BLaER1 (cell line): Measurements from ENCODE around the gene SMIM1.
"Not testable (repeated sequence)": the region's sequence is repeated elsewhere in the genome, so short reads cannot be mapped to it uniquely, and the experiment has no call there.

Source experiments
- H3K27ac ChIP-seq: shearing (Covaris generic); formaldehyde crosslinking; 2 replicates; pipeline ENCODE4 v1.8.1; 2022
- H3K27me3 ChIP-seq: shearing (Covaris generic); formaldehyde crosslinking; 2 replicates; pipeline ENCODE4 v1.8.1; 2022
- H3K36me3 ChIP-seq: shearing (Covaris generic); formaldehyde crosslinking; 2 replicates; pipeline ENCODE4 v1.8.1; 2022
- H3K4me1 ChIP-seq: shearing (Covaris generic); formaldehyde crosslinking; 2 replicates; pipeline ENCODE4 v1.8.1; 2022
- H3K4me2 ChIP-seq: shearing (Covaris generic); formaldehyde crosslinking; 2 replicates; pipeline ENCODE4 v1.8.1; 2022
- H3K4me3 ChIP-seq: shearing (Covaris generic); formaldehyde crosslinking; 2 replicates; pipeline ENCODE4 v1.8.1; 2022
- H3K9ac ChIP-seq: shearing (Covaris generic); formaldehyde crosslinking; 2 replicates; pipeline ENCODE4 v1.8.1; 2022
- H3K9me3 ChIP-seq: shearing (Covaris generic); formaldehyde crosslinking; 2 replicates; pipeline ENCODE4 v1.8.1; 2022
- H4K20me1 ChIP-seq: shearing (Covaris generic); formaldehyde crosslinking; 2 replicates; pipeline ENCODE4 v1.8.1; 2022
- Cebpa-rat ChIP-seq: shearing (Covaris generic); IDR thresholded peaks from 2 replicates; pipeline ENCODE4 v1.8.1; 2022

The SMIM1 gene

GRCh38 chr1:3772715-3773571 lies at the start of gene SMIM1:
Gene SMIM1, plus strand, starts transcription at chr1:3772749. Its CDS starts 2,625 bp downstream, at chr1:3775374.
- Histone ChIP-seq H3K4me1 (peaks cover 95% of the 10 kb centered on the region), H3K9ac (peak within 1 kb of the TSS; percentile 69), H3K27me3 (no peaks in the 10 kb centered on the region), H3K36me3 (peaks cover 2% of the 10 kb centered on the region; the same call in 1 of the 2 replicates), H3K9me3 (no peaks in the 10 kb centered on the region), H4K20me1 (peaks cover 49% of the 10 kb centered on the region), H3K4me3 (peak within 1 kb of the TSS; percentile 71), H3K4me2 (peak within 1 kb of the TSS; percentile 97), H3K27ac (peak within 1 kb of the TSS; percentile 70)
- no peak for TF ChIP-seq Cebpa-rat

- peaks cover 1% of the 10 kb centered on the region; the same call in 1 of the 2 replicates for H4K20me1 ChIP-seq
- H3K4me3 ChIP-seq, result no peak overlapping the region
- H3K9ac ChIP-seq, result no peak overlapping the region
- H3K4me1 ChIP-seq, result peaks cover 45% of the 10 kb centered on the region
- no peak overlapping the region for H3K27ac ChIP-seq
- no peak overlapping the region for H3K4me2 ChIP-seq
- H3K36me3 ChIP-seq, result no peaks in the 10 kb centered on the region
- no peaks in the 10 kb centered on the region for H3K27me3 ChIP-seq
- no peaks in the 10 kb centered on the region for H3K9me3 ChIP-seq
- no peak for TF ChIP-seq Cebpa-rat
Observed at GRCh38 chr1:3722846-3723245, 49.7 kb upstream of the SMIM1 start.

- peaks cover 29% of the 10 kb centered on the region for H3K4me1 ChIP-seq
- not testable (repeated sequence) for H3K4me3 ChIP-seq, H4K20me1 ChIP-seq, H3K27ac ChIP-seq, H3K9ac ChIP-seq, H3K27me3 ChIP-seq, H3K4me2 ChIP-seq, H3K36me3 ChIP-seq, H3K9me3 ChIP-seq
Observed at GRCh38 chr1:3724416-3725030, 48.0 kb upstream of the SMIM1 start.

GRCh38 chr1:3725366-3725765 lies 47.2 kb upstream of the SMIM1 start:
- H3K36me3 ChIP-seq, result no peaks in the 10 kb centered on the region
- H3K4me2 ChIP-seq, result no peak overlapping the region
- H3K4me3 ChIP-seq, result no peak overlapping the region
- no peak for TF ChIP-seq Cebpa-rat
- no peaks in the 10 kb centered on the region; the same call in 1 of the 2 replicates for H4K20me1 ChIP-seq
- H3K9ac ChIP-seq, result no peak overlapping the region
- no peaks in the 10 kb centered on the region for H3K9me3 ChIP-seq
- no peak overlapping the region for H3K27ac ChIP-seq
- H3K4me1 ChIP-seq, result peaks cover 29% of the 10 kb centered on the region
- H3K27me3 ChIP-seq, result peaks cover 8% of the 10 kb centered on the region; the same call in 1 of the 2 replicates

GRCh38 chr1:3727042-3727824 lies 45.3 kb upstream of the SMIM1 start:
- H4K20me1 ChIP-seq, result no peaks in the 10 kb centered on the region; the same call in 1 of the 2 replicates
- no peaks in the 10 kb centered on the region for H3K9me3 ChIP-seq
- no peaks in the 10 kb centered on the region for H3K36me3 ChIP-seq
- H3K4me1 ChIP-seq, result peaks cover 26% of the 10 kb centered on the region
- H3K4me3 ChIP-seq, result no peak overlapping the region
- no peak for TF ChIP-seq Cebpa-rat
- peaks cover 12% of the 10 kb centered on the region; the same call in 1 of the 2 replicates for H3K27me3 ChIP-seq
- H3K4me2 ChIP-seq, result no peak overlapping the region
- H3K9ac ChIP-seq, result no peak overlapping the region
- no peak overlapping the region for H3K27ac ChIP-seq

- Histone ChIP-seq H3K4me3 (no peak overlapping the region), H3K9me3 (no peaks in the 10 kb centered on the region), H3K9ac (no peak overlapping the region), H3K4me2 (no peak overlapping the region), H3K36me3 (no peaks in the 10 kb centered on the region), H3K27ac (no peak overlapping the region), H3K4me1 (peaks cover 25% of the 10 kb centered on the region), H3K27me3 (peaks cover 12% of the 10 kb centered on the region; the same call in 1 of the 2 replicates), H4K20me1 (no peaks in the 10 kb centered on the region; the same call in 1 of the 2 replicates)
- TF ChIP-seq Cebpa-rat, result no peak
Observed at GRCh38 chr1:3727825-3728776, 44.4 kb upstream of the SMIM1 start.

- H3K36me3 ChIP-seq, result peaks cover 8% of the 10 kb centered on the region
- TF ChIP-seq Cebpa-rat, result no peak
- H3K27ac ChIP-seq, result 0 out of 2 replicates have a peak overlapping the region, but pooled peaks have one; percentile 22
- H3K4me1 ChIP-seq, result peaks cover 35% of the 10 kb centered on the region
- H3K27me3 ChIP-seq, result peaks cover 12% of the 10 kb centered on the region; the same call in 1 of the 2 replicates
- no peaks in the 10 kb centered on the region; the same call in 1 of the 2 replicates for H4K20me1 ChIP-seq
- peak overlapping the region; percentile 69 for H3K4me2 ChIP-seq
- H3K9me3 ChIP-seq, result no peaks in the 10 kb centered on the region
- H3K4me3 ChIP-seq, result no peak overlapping the region
- no peak overlapping the region for H3K9ac ChIP-seq
Observed at GRCh38 chr1:3729594-3730542, 42.7 kb upstream of the SMIM1 start.
